Measurements from ENCODE around the gene MAG.

Gene MAG

DNA sequence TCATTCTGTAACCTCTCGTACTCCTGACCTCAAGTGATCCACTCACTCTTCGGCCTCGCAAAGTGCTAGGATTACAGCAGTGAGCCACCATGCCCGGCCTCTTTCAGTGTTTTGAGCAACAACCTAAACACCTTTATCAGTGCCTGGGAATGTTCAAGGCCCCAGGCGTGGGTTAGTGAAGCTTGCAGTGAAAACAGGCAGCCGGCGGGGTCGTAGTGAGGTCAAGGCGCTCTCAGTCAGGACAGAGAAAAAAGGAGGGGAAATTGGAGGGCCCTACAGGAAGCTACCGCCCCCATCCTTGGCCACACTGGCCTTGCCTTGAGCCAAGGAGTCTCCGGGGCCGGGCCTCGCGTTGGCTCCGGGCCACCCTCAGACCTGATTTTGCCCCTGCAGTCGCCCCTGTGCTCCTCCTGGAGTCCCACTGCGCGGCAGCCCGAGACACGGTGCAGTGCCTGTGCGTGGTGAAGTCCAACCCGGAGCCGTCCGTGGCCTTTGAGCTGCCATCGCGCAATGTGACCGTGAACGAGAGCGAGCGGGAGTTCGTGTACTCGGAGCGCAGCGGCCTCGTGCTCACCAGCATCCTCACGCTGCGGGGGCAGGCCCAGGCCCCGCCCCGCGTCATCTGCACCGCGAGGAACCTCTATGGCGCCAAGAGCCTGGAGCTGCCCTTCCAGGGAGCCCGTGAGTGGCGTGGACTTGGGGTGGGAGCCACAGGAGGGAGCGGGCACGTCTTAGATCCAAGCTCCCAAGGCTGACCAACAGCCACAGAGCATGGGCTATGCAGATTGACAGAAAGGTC is 17.7 kb downstream of the MAG start:
- H3K27ac Mint-ChIP-seq, result no peak overlapping the region
- no peaks in the 10 kb centered on the region for H3K9me3 Mint-ChIP-seq
- no peaks in the 10 kb centered on the region for H3K36me3 Mint-ChIP-seq (ENCODE audit: low read depth)
- H3K4me1 Mint-ChIP-seq (ENCODE audit: low read depth), result peaks cover 3% of the 10 kb centered on the region
- no peak overlapping the region for H3K4me3 Mint-ChIP-seq
- H3K27me3 Mint-ChIP-seq, result no peaks in the 10 kb centered on the region

DNA sequence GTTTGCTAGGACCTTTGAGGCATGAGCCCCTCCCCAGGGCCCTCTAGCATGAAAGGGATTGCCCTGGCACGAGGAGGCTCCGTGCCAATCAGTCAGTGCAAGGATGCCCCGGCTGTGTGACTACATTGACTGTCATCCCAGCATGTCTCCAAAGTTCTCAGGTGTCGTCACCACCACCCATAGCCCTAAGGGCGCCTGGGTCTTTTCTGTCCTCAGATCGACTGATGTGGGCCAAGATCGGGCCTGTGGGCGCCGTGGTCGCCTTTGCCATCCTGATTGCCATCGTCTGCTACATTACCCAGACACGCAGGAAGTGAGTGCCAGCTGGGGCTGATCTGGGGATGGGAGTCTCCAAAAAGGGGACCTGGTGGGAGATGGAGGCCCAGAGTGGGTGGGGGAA is 18.4 kb downstream of the MAG start:
- H3K4me1 Mint-ChIP-seq (ENCODE audit: low read depth), result peaks cover 3% of the 10 kb centered on the region

DNA sequence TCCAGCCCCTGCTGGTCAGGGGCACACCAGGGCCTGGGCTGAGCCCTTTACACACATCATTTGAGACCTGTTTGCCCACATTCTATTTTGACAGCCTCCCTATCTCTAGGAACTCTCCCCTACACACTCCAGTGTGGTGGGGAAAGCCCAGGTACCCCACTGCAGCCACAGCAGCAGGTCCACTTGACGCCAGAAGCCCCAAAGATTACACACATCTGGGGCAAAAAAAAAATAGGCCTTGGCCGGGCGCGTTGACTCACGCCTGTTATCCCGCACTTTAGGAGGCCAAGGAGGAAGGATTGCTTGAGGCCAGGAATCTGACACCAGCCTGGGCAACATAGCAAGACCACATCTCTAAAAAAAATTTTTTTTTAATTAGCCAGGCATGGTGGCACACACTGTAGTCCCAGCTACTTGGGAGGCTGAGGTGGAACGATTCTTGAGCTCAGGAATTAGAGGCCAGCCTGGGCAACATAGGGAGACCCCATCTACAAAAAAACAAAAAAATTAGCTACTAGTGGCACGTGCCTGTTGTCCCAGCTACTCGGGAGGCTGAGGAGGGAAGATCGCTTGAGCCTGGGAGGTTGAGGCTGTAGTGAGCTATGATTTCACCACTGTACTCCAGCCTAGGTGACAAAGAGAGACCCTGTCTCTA is 19.0 kb downstream of the MAG start:
- Mint-ChIP-seq H3K27me3 (no peaks in the 10 kb centered on the region), H3K9me3 (no peaks in the 10 kb centered on the region), H3K4me1 (ENCODE audit: low read depth) (peaks cover 3% of the 10 kb centered on the region), H3K36me3 (ENCODE audit: low read depth) (no peaks in the 10 kb centered on the region), H3K27ac (no peak overlapping the region), H3K4me3 (no peak overlapping the region)

More for the DNA sequence above, 18.4 kb downstream of the MAG start:
- no peaks in the 10 kb centered on the region for H3K36me3 Mint-ChIP-seq (ENCODE audit: low read depth)
- no peaks in the 10 kb centered on the region for H3K27me3 Mint-ChIP-seq
- no peak overlapping the region for H3K27ac Mint-ChIP-seq
- H3K9me3 Mint-ChIP-seq, result no peaks in the 10 kb centered on the region
- H3K4me3 Mint-ChIP-seq, result no peak overlapping the region

DNA sequence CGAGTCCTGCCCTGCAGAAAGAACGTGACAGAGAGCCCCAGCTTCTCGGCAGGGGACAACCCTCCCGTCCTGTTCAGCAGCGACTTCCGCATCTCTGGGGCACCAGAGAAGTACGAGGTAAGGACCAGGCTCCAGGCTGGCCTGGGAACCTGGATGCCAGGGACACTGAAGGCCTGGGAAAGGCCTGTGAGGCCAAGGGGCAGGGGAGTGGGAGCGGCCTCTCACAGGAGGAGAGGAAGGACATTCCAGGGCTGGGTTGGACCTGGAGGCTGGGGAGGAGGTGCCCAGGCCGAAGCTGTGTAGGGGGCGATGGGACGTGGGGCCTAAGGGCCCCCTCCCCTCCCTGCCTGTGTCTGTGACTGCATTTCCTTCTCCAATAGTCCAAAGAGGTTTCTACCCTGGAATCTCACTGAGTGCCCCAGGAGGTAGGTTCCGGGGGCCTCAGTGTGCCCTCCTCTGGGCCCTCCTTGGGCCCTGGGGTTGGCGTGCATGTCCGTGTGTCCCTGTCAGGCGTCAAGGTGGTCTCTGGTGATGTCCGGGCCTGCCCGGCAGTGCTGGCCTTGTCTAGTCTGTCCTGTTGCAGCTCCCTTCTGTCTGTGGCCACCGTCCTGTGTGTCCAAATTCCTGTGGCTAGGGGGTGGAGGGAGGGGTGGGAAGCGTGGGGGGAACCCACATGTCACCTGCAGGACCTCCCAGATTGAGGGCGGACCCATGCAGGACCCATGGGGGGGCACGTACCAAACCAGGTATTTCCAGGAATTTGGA is 20.1 kb downstream of the MAG start:
- no peaks in the 10 kb centered on the region for H3K36me3 Mint-ChIP-seq (ENCODE audit: low read depth)
- no peak overlapping the region for H3K4me3 Mint-ChIP-seq
- H3K9me3 Mint-ChIP-seq, result no peaks in the 10 kb centered on the region
- no peak overlapping the region for H3K27ac Mint-ChIP-seq
- no peaks in the 10 kb centered on the region for H3K27me3 Mint-ChIP-seq
- H3K4me1 Mint-ChIP-seq (ENCODE audit: low read depth), result peaks cover 3% of the 10 kb centered on the region

DNA sequence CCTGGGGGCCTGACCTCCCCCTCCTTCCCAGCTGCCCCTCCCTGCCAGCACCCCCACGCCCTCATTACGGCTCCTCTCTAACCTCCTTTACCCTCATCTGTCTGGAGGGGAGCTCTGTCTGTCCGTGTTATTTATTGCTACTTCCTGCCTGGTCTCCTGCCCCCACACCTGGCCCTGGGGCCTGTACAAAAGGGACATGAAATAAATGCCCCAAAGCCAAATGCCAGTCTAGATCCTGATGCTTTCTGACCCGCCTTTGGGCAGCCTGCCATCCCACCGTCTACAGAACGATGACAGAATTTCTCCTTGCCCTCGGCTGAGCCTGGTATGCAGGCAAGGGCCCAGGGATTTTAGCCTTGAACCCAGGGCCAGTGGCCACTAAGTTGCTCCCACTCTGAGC is 21.6 kb downstream of the MAG start:
- no peak overlapping the region for H3K4me3 Mint-ChIP-seq
- H3K27ac Mint-ChIP-seq, result no peak overlapping the region
- H3K9me3 Mint-ChIP-seq, result no peaks in the 10 kb centered on the region
- no peaks in the 10 kb centered on the region for H3K36me3 Mint-ChIP-seq (ENCODE audit: low read depth)
- H3K27me3 Mint-ChIP-seq, result no peaks in the 10 kb centered on the region
- peaks cover 11% of the 10 kb centered on the region for H3K4me1 Mint-ChIP-seq (ENCODE audit: low read depth)

DNA sequence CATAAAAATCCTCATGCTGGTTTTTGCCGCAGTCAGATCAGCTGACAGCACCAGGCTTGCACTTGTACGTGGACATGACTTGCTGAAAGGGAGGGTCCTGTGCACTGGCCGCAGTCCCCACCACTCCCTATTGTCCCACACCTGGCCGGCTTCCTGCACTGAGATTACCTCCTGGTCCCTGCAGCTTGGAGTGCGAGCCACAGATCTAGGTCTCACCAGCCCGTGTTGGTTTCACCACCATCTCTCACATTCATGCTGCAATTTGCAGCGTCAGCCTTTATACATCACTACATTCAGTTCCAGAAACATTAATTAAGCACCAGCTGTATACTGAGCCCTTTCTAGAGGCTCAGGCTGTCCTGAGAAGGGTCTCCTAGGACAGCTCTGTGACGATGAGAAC is 22.1 kb downstream of the MAG start:
- Mint-ChIP-seq H3K4me1 (ENCODE audit: low read depth) (peaks cover 16% of the 10 kb centered on the region), H3K9me3 (no peaks in the 10 kb centered on the region), H3K4me3 (no peak overlapping the region), H3K27ac (no peak overlapping the region), H3K36me3 (ENCODE audit: low read depth) (no peaks in the 10 kb centered on the region), H3K27me3 (no peaks in the 10 kb centered on the region)

DNA sequence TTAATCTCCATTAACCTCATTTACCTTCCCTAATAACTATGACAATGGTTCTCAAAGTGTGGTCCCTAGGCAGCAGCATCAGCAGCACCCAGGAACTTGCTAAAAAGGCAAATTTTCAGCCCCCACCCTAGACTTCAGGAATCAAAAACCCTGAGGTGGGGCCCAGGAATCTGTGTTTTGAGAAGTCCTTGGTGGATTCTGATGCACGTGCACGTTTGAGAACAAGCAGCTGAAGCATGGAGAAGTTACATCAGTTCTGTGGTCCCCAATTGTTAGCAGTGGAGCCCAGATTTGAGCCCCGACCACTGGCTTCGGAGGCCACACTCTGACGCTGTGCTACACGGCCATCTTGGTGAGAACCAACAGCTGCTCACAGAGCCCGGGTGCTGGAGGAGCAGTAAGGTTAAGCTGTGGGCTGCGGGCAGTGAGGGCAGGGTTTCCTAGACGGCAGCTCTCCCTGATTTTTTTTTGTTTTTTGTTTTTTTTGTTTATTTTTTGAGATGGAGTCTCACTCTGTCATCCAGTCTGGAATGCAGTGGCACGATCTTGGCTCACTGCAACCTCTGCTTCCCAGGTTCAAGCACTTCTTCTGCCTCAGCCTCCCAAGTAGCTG is 23.0 kb downstream of the MAG start:
- no peak overlapping the region for H3K4me3 Mint-ChIP-seq
- peaks cover 18% of the 10 kb centered on the region for H3K4me1 Mint-ChIP-seq (ENCODE audit: low read depth)
- H3K36me3 Mint-ChIP-seq (ENCODE audit: low read depth), result no peaks in the 10 kb centered on the region
- H3K27me3 Mint-ChIP-seq, result no peaks in the 10 kb centered on the region
- H3K27ac Mint-ChIP-seq, result no peak overlapping the region
- H3K9me3 Mint-ChIP-seq, result no peaks in the 10 kb centered on the region

DNA sequence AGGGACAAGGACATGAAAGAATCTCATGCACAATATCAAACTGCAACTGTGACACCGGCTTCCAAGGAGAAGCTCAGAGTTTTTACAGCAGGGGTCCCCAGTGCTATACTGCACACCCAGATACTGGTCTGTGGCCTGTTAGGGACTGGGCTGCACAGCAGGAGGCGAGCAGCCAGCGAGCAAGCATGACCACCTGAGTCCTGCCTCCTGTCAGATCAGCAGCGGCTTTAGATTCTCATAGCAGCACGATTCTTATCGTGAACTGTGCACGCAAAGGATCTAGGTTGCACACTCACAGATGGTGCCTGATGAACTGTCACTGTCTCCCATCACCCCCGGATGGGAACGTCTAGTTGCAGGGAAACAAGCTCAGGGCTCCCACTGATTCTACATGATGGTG is 23.9 kb downstream of the MAG start:
- Mint-ChIP-seq H3K9me3 (no peaks in the 10 kb centered on the region), H3K4me1 (ENCODE audit: low read depth) (peaks cover 17% of the 10 kb centered on the region), H3K27ac (no peak overlapping the region), H3K27me3 (no peaks in the 10 kb centered on the region), H3K4me3 (no peak overlapping the region), H3K36me3 (ENCODE audit: low read depth) (no peaks in the 10 kb centered on the region)

DNA sequence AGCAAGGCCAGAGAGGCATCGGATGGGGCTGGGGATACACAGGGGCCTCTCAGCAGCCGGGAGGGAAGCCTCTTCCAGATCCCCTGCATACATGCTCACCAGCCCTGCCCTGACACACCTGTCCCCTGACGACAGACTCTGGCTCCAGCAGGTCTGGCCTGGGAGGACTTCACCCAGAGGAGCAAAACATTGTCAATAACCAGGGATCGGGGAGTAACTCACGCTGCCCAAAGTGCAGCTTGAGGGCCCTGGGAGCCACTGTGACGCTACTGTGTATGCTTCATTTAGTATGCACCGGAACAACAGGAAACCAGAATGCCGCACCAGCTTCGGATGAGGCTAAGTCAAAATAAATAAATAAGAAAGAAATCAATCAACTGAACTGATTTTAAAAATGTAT is 24.6 kb downstream of the MAG start:
- no peaks in the 10 kb centered on the region for H3K36me3 Mint-ChIP-seq (ENCODE audit: low read depth)
- no peak overlapping the region for H3K4me3 Mint-ChIP-seq
- no peaks in the 10 kb centered on the region for H3K27me3 Mint-ChIP-seq
- H3K9me3 Mint-ChIP-seq, result no peaks in the 10 kb centered on the region
- H3K27ac Mint-ChIP-seq, result no peak overlapping the region
- peaks cover 19% of the 10 kb centered on the region for H3K4me1 Mint-ChIP-seq (ENCODE audit: low read depth)

DNA sequence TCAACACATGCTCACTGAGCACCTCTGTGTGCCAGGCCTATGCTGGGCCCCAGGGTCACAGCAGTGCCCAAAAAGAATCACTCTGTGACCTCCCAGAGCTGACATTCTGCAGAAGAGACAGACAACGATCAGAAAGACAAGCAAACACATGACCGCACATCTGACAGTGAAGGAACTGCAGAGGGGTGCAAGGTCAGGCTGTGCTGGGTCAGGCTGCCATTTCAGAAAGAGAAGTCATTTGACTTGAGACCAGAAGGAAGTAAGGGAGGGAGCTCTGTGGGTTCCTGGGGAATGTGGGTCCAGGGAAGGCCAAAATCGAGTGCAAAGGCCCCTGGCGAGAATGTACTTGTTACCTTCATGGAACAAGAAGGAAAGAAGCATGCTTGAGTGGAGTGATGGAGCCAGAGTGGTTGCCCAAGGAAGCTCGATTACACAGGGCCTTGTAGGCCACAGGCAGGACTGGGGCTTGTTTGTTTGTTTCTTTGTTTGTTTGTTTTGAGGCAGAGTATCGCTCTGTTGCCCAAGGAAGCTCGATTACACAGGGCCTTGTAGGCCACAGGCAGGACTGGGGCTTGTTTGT is 25.6 kb downstream of the MAG start:
- no peak overlapping the region for H3K27ac Mint-ChIP-seq
- H3K4me3 Mint-ChIP-seq, result no peak overlapping the region

DNA sequence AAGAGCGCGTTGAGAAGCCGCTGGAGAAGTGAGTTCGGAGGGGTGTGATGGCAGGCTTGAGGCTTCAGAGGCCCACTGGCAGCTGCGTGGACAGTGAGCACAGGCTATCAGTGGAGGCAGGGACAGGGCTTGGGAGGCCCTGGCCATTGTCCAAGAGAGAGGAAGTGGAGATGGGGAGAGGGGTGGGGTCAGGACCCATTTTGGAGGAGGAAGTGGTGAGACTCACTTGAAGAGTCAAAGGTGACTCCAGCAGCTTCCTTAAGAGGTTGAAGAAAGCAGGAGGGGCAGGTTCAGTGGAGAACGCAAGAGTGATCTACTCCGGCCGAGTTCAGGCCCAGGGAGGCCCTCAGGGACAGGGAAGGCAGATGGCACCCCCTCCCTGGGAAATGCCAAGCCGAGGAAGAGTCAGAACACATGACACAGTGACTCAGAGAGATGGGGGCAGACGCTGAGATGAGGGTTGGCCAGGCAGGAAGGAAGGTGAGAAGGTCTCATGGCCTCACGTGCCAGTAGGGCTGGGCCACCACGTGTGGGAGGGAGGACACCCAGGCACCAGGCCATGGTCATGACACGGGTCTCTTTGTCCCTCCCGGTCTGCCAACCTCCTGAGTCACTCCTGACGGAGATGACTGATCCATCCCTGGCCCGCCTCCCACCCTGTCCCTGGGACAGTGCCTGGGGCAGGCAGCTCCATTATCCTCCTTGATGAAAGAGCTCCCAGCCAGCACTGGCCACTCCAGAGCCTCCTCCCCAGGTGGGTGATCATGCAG is 26.9 kb downstream of the MAG start:
- H3K9me3 Mint-ChIP-seq, result no peaks in the 10 kb centered on the region

More for the DNA sequence above, 25.6 kb downstream of the MAG start:
- Mint-ChIP-seq H3K9me3 (no peaks in the 10 kb centered on the region), H3K27me3 (peaks cover 3% of the 10 kb centered on the region), H3K4me1 (ENCODE audit: low read depth) (peaks cover 19% of the 10 kb centered on the region), H3K36me3 (ENCODE audit: low read depth) (no peaks in the 10 kb centered on the region)

DNA sequence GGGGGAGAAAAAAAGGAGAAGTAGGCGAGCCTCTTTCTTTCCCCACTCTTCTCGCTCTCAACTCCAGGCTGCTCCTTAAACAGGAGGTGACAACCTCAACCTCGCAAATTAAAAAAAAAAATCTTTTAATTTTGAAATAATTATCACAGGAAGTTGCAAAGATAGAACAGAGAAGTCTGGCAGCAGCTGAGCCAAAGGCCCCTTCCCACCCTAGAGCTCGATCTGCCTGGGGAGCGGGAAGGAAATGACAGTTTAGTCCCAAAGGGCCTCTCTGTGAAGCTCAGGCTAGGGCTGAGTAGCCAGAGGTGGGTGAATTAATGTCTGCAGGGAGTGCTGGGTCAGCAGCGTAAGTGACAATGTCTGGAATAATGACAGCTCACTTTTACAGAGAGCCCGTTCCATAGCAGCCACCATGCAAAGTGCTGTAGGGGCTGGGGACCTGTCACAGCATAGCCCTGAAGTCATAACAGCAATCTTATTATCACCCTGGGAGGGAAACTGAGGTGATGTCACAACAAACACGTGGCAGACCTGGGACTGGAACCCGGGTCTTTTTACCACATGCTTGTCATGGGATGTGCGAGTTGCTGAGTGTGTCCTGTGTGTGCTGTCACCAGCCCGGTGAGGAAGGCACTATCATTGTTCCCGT is 28.2 kb downstream of the MAG start:
- peaks cover 19% of the 10 kb centered on the region for H3K4me1 Mint-ChIP-seq (ENCODE audit: low read depth)
- no peaks in the 10 kb centered on the region for H3K9me3 Mint-ChIP-seq
- H3K27ac Mint-ChIP-seq, result peak overlapping the region; percentile 58
- no peak overlapping the region for H3K4me3 Mint-ChIP-seq
- no peaks in the 10 kb centered on the region for H3K36me3 Mint-ChIP-seq (ENCODE audit: low read depth)
- peaks cover 3% of the 10 kb centered on the region for H3K27me3 Mint-ChIP-seq

More for the DNA sequence above, 26.9 kb downstream of the MAG start:
- Mint-ChIP-seq H3K4me3 (no peak overlapping the region), H3K27ac (peak overlapping the region; percentile 76), H3K4me1 (ENCODE audit: low read depth) (peaks cover 19% of the 10 kb centered on the region), H3K36me3 (ENCODE audit: low read depth) (no peaks in the 10 kb centered on the region), H3K27me3 (peaks cover 3% of the 10 kb centered on the region)

DNA sequence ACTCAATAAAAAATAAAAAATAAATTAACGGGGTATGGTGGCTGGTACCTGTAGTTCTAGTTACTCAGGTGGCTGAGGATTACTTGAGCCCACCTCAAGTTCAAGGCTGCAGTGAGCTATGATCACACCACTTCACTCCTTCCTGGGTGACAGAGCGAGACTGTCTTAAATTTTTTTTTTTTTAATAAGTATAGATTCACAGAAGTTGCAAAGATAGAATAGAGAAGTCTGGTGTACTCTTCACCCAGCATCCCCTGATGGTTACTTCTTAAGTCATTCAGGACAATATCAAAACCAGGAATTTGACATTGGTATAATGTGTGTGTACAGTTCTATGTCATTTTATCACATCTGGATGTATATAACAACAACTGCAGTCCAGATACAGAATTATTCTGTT is 29.3 kb downstream of the MAG start:
- H3K9me3 Mint-ChIP-seq, result no peaks in the 10 kb centered on the region

DNA sequence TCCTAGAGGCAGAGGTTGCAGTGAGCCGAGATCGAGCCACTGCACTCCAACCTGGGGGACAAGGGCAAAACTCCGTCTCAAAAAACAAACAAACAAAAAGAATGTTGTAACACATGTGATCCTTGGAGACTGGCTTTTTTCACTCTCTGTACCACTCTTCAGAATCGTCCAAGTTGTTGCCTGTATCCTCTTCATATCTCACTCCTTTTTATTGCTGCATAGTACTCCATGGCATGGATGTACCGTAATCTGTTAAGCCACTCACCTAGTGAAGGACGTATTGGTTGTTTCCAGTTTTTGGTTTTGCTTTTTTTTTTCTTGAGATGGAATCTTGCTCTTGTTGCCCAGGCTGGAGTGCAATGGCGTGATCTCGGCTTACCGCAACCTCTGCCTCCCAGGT is 30.1 kb downstream of the MAG start:
- H3K4me3 Mint-ChIP-seq, result no peak overlapping the region
- no peaks in the 10 kb centered on the region for H3K9me3 Mint-ChIP-seq
- H3K27ac Mint-ChIP-seq, result no peak overlapping the region
- no peaks in the 10 kb centered on the region for H3K36me3 Mint-ChIP-seq (ENCODE audit: low read depth)
- H3K27me3 Mint-ChIP-seq, result peaks cover 8% of the 10 kb centered on the region
- peaks cover 19% of the 10 kb centered on the region for H3K4me1 Mint-ChIP-seq (ENCODE audit: low read depth)

More for the DNA sequence above, 29.3 kb downstream of the MAG start:
- Mint-ChIP-seq H3K4me1 (ENCODE audit: low read depth) (peaks cover 19% of the 10 kb centered on the region), H3K27ac (no peak overlapping the region), H3K36me3 (ENCODE audit: low read depth) (no peaks in the 10 kb centered on the region), H3K27me3 (peaks cover 8% of the 10 kb centered on the region), H3K4me3 (no peak overlapping the region)

Data from stimulated activated naive CD8-positive, alpha-beta T cell treated with anti-CD3 and anti-CD28 coated beads, Interleukin-15, Interleukin-2, amounts not matched to agents 100 ng/mL and 50 ng/mL, for 24 hours (primary cell).